Loucy (cell line): ENCODE data around the gene CHST6.

Experiments used
- EZH2phosphoT487 ChIP-seq: fragments of 200-600 bp; IDR thresholded peaks from 2 replicates; pipeline ENCODE4 v1.6.1; 2018; ENCODE audit warnings: antibody characterized with exemption, mild to moderate bottlenecking, moderate library complexity, borderline replicate concordance
- TF ChIP-seq, protein P1 (sequence below): fragments of 200-600 bp; sonication (generic); conservative IDR thresholded peaks from 2 replicates; pipeline ENCODE4 v1.5.1; 2014; ENCODE audit warnings: mild to moderate bottlenecking, antibody characterized with exemption, low read length

DNA sequence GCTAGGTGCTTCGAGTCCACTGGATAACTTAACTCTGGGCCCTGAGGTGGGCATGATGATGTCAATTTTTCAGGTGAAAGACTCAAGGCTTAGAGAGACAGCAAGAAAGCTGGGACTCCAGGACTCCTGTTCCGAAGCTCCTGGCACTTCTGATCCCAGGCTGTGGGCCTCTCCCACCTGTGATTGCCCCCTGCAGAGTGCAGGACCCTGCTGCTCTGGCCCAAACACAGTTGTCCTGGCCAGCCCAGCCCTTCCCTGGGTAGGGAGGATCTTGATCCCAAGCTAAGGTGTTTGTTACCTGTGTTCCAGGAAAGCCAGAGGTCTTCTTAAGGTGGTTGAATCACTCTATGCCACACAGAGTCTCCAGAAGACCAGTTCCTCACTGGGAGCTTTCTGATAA, 37.5 kb upstream of the CHST6 start:
- TF ChIP-seq, protein P1, sequence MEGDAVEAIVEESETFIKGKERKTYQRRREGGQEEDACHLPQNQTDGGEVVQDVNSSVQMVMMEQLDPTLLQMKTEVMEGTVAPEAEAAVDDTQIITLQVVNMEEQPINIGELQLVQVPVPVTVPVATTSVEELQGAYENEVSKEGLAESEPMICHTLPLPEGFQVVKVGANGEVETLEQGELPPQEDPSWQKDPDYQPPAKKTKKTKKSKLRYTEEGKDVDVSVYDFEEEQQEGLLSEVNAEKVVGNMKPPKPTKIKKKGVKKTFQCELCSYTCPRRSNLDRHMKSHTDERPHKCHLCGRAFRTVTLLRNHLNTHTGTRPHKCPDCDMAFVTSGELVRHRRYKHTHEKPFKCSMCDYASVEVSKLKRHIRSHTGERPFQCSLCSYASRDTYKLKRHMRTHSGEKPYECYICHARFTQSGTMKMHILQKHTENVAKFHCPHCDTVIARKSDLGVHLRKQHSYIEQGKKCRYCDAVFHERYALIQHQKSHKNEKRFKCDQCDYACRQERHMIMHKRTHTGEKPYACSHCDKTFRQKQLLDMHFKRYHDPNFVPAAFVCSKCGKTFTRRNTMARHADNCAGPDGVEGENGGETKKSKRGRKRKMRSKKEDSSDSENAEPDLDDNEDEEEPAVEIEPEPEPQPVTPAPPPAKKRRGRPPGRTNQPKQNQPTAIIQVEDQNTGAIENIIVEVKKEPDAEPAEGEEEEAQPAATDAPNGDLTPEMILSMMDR = no peak
- TF ChIP-seq EZH2phosphoT487 = no peak
